Psoas muscle (tissue), 8 donors: ENCODE data around the gene ST3GAL4. TPM values are rescaled to one million over a fixed set of nuclear protein-coding genes. Genes with fewer than 3 reads are reported as not detected.
"Not testable (repeated sequence)": the region's sequence is repeated elsewhere in the genome, so short reads cannot be mapped to it uniquely, and the experiment has no call there.

Source experiments
- ATAC-seq, 4 donors: fragments of 200-7000 bp; cut with Tn5 transposase; one replicate each; pipeline ENCODE4 v1.9.1; 2020; ENCODE audit warnings: moderate library complexity in 3 of 4, mild to moderate bottlenecking in 2 of 4
- DNase-seq, 2 donors: peaks; one replicate each; pipeline ENCODE4 v3.0.0-alpha.2; 2020
- H3K27ac ChIP-seq: fragments of 200-600 bp; one replicate; pipeline ENCODE4 v1.8.0; 2022
- H3K27me3 ChIP-seq, 3 donors: fragments of 200-600 bp in 1 of 3; one replicate each; pipeline versions ENCODE4 v1.6.1 to v1.8.0; 2013 to 2022; ENCODE audit warnings: low read length in 2 of 3, mild to moderate bottlenecking in 2 of 3, moderate library complexity in 1 of 3; ENCODE audit not compliant: insufficient read depth in 3 of 3
- H3K36me3 ChIP-seq, 2 donors: fragments of 200-600 bp in 1 of 2; one replicate each; pipeline versions ENCODE4 v1.6.1 to v1.8.0; 2013 to 2022; ENCODE audit warnings: low read depth in 1 of 2, mild to moderate bottlenecking in 1 of 2, moderate library complexity in 1 of 2; ENCODE audit not compliant: insufficient read depth in 1 of 2
- H3K4me1 ChIP-seq: fragments of 200-600 bp; one replicate; pipeline ENCODE4 v1.8.0; 2022
- H3K4me3 ChIP-seq: fragments of 200-600 bp; one replicate; pipeline ENCODE4 v1.8.0; 2022; ENCODE audit warnings: mild to moderate bottlenecking
- H3K9me3 ChIP-seq: fragments of 200-600 bp; one replicate; pipeline ENCODE4 v1.8.0; 2022
- WGBS, 3 donors: extraction: QIAGEN DNeasy Blood & Tissue Kit; methylation state at CpG; one replicate each; pipeline versions ENCODE4 v1.1.6 to v1.1.7; 2013; 5-methylcytosine and 5-hydroxymethylcytosine counted together
- intact Hi-C, 2 donors: fragments of 100-400 bp; cut with DNase I; formaldehyde crosslinking; loops; one replicate each; pipeline versions ENCODE4 v1.11.0 to v1.14.2; 2022
- polyA plus RNA-seq, 3 donors: library from polyadenylated mRNA; stranded (reverse); fragments of 200-250 nt; gene quantifications; one replicate each; pipeline ENCODE4 v1.2.3, GENCODE V29; 2013
- total RNA-seq, 4 donors: library from RNA; stranded (reverse); fragmentation: NEBNext Ultra II Directional in 2 of 4; extraction: Animal tissue kit (Norgen Biotek cat#: 25700) in 2 of 4; gene quantifications; one replicate each; pipeline versions ENCODE4 v1.2.1 to v1.2.4, GENCODE V29; 2021 to 2023
- TF ChIP-seq, protein P1 (sequence below): fragments of 200-600 bp; IDR thresholded peaks from one replicate; pipeline ENCODE4 v1.8.0; 2022; ENCODE audit warnings: antibody characterized with exemption
- donor health status: healthy with polysubstance abuse.
- donor health status: DM: no; HTN: no; CAD: no; lungs with moderate emphysema.
- donor health status: Bipolar disorder and iron deficiency.
- donor health status: healthy.
- donor health status: DM: yes; HTN: yes; CAD: no.
- donor health status: DM: no; HTN: no; CAD: no.
- donor health status: DM: no; HTN: no; CAD: no.
- donor health status: DM: yes; HTN: yes; CAD: no.

ST3GAL4 gene
- total and polyA plus RNA-seq, 7 donors = 3.5 to 9.3 (median 4.7) TPM

GRCh38 chr11:126366064-126366822, 10.8 kb downstream of the ST3GAL4 start:
- no peak overlapping the region for H3K27ac ChIP-seq
- TF ChIP-seq, protein P1, sequence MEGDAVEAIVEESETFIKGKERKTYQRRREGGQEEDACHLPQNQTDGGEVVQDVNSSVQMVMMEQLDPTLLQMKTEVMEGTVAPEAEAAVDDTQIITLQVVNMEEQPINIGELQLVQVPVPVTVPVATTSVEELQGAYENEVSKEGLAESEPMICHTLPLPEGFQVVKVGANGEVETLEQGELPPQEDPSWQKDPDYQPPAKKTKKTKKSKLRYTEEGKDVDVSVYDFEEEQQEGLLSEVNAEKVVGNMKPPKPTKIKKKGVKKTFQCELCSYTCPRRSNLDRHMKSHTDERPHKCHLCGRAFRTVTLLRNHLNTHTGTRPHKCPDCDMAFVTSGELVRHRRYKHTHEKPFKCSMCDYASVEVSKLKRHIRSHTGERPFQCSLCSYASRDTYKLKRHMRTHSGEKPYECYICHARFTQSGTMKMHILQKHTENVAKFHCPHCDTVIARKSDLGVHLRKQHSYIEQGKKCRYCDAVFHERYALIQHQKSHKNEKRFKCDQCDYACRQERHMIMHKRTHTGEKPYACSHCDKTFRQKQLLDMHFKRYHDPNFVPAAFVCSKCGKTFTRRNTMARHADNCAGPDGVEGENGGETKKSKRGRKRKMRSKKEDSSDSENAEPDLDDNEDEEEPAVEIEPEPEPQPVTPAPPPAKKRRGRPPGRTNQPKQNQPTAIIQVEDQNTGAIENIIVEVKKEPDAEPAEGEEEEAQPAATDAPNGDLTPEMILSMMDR = no peak
- H3K27me3 ChIP-seq = no peaks in the 10 kb centered on the region
- no peaks in the 10 kb centered on the region for H3K36me3 ChIP-seq
- H3K4me3 ChIP-seq = no peak overlapping the region
- intact Hi-C loops = loop anchor here in 1 of 2 donors (10.0 kb wide), 1 partner anchor 51 kb away; no protein-coding TSS in a partner anchor
- peaks cover 4% of the 10 kb centered on the region for H3K4me1 ChIP-seq
- WGBS, 3 donors = 67 to 77% (median 74%) methylated on average over 16 to 19 of the region's 19 CpGs
- H3K9me3 ChIP-seq = no peaks in the 10 kb centered on the region
- no peak for DNase-seq
- ATAC-seq = no peak

DNA sequence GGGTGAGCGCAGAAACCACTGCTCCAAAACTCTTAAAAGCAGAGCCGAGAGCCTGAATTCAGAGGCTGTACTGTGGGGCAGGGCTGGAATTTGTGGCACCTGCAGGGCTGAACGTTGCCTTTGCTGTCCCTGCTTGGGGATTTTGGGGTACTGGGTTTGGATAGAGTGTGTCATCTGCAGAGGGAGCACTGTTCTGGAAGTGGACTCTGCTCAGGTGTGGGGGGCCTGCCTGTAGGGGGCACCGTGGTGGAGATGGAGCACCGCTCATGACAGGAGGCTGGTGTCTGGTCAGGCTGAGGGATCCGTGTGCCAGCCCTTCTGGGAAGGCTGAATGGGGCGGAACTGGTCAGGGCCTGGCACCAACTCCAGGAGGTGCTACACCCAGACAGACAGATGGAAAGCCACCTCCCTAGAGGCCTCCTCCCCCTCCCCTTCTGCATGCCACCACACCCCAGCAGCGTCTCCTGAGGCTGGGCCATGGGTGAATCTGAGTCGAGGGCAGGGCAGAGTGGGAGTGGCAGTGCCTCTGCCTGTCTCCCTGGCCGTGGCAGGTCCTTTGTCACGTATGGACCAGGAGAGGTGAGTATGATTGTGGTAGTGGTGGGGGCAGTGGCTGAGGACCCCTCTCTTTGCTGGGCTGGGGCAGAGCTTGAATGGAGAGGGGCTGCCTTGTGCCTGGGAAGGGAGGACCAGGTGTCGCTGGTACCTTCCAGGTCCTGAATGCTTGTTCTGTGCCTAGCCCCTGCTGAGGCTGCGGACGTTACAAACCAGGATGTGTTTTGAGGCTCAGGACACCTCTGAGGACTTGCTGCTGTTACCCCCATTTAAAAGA, 11.6 kb downstream of the ST3GAL4 start:
- H3K36me3 ChIP-seq, H3K4me1 ChIP-seq, DNase-seq, H3K4me3 ChIP-seq, H3K27me3 ChIP-seq, H3K27ac ChIP-seq, H3K9me3 ChIP-seq: not testable (repeated sequence)
- 83 to 87% (median 84%) methylated on average over 10 to 14 of the region's 14 CpGs for WGBS, 3 donors
- intact Hi-C loops = loop anchor here in 1 of 2 donors (10.0 kb wide), 1 partner anchor 52 kb away; no protein-coding TSS in a partner anchor
- ATAC-seq = peak in 2 of 4 donors; percentile 25 to 26

DNA sequence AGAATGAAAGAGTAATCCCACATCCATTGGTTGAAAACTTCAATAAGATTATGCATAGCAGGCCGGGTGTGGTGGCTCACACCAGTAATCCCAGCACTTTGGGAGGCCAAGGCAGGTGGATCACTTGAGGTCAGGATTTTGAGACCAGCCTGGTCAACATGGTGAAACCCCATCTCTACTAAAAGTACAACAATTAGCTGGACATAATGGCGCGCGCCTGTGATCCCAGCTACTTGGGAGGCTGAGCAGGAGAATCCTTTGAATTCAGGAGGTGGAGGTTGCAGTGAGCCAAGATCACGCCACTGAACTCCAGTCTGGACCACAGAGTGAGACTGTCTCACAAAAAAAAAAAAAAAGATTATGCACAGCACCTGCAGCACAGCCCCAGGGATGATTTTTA, 12.3 kb downstream of the ST3GAL4 start:
- not testable (repeated sequence) for ATAC-seq, H3K27ac ChIP-seq, H3K36me3 ChIP-seq, H3K27me3 ChIP-seq, DNase-seq, H3K4me3 ChIP-seq, H3K9me3 ChIP-seq, H3K4me1 ChIP-seq
- WGBS, 3 donors = 97 to 98% (median 98%) methylated on average over 5 of the region's 5 CpGs
- intact Hi-C loops = loop anchor here in 1 of 2 donors (10.0 kb wide), 1 partner anchor 53 kb away; no protein-coding TSS in a partner anchor

GRCh38 chr11:126368336-126369119, 13.0 kb downstream of the ST3GAL4 start:
- intact Hi-C loops = loop anchor here in 1 of 2 donors (10.0 kb wide), 1 partner anchor 54 kb away; no protein-coding TSS in a partner anchor
- TF ChIP-seq, protein P1 = peak; percentile 23
- 54 to 62% (median 55%) methylated on average over 10 to 11 of the region's 11 CpGs for whole genome bisulfite sequencing, 3 donors
- not testable (repeated sequence) for H3K4me1 ChIP-seq, DNase-seq, H3K36me3 ChIP-seq, H3K9me3 ChIP-seq, H3K4me3 ChIP-seq, H3K27ac ChIP-seq, H3K27me3 ChIP-seq
- peak; percentile 49 to 87 (median 83) for ATAC-seq

GRCh38 chr11:126370016-126370415, 14.5 kb downstream of the ST3GAL4 start:
- Histone ChIP-seq H3K4me3 (no peak overlapping the region), H3K4me1 (peaks cover 4% of the 10 kb centered on the region), H3K27ac (no peak overlapping the region), H3K27me3 (no peaks in the 10 kb centered on the region), H3K9me3 (no peaks in the 10 kb centered on the region), H3K36me3 (no peaks in the 10 kb centered on the region)
- 91 to 94% (median 92%) methylated on average over 3 of the region's 3 CpGs for WGBS, 3 donors
- ATAC-seq (no peak), DNase-seq (no peak)
- intact Hi-C loops = no loop called here
- TF ChIP-seq, protein P1 = no peak
